HEK293T (cell line): ENCODE measurements around the gene VWA8.

Experiments used
- BHLHE40 ChIP-seq: fragments of 450-650 bp; IDR thresholded peaks from 2 replicates; pipeline ENCODE4 v1.6.1; 2016; ENCODE audit warnings: mild to moderate bottlenecking, moderate library complexity, borderline replicate concordance
- NFRKB ChIP-seq: fragments of 450-650 bp; IDR thresholded peaks from 2 replicates; pipeline ENCODE4 v1.6.1; 2016; ENCODE audit warnings: mild to moderate bottlenecking, moderate library complexity
- SP1 ChIP-seq: fragments of 450-650 bp; IDR thresholded peaks from 2 replicates; pipeline ENCODE4 v1.6.1; 2017
- SUZ12 ChIP-seq: fragments of 450-650 bp; IDR thresholded peaks from 2 replicates; pipeline ENCODE4 v1.6.1; 2016; ENCODE audit warnings: mild to moderate bottlenecking
- TARDBP ChIP-seq: fragments of 450-650 bp; IDR thresholded peaks from 2 replicates; pipeline ENCODE4 v1.6.1; 2016
- ZNF384 ChIP-seq: fragments of 450-650 bp; IDR thresholded peaks from 2 replicates; pipeline ENCODE4 v1.6.1; 2016

DNA sequence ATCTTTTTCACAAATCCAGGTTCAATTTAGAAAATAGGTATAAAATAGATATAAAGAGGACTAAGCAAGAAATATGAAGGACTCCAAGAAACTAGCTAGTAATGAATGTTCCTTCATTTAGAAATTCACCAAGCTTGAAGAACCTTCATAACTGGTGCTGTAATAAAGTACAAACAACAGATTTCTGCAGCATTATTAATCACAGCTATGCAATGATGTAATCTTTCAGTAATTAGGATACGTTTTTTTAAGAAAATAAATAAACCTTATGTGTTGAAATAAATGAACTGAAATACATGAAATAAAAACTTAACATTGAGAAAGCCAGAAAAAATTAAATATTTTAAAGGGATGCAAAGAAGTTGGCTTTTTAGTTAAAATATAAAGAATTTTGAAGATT, 267.5 kb downstream of the VWA8 start:
- TF ChIP-seq TARDBP (no peak), ZNF384 (no peak), SUZ12 (no peak), BHLHE40 (no peak), NFRKB (no peak), SP1 (no peak)
